Smooth muscle cell of the brain vasculature (primary cell): ENCODE data around the gene PRELID3B.
"Not testable (repeated sequence)": the region's sequence is repeated elsewhere in the genome, so short reads cannot be mapped to it uniquely, and the experiment has no call there.

Experiments
- DNase-seq: peaks from one replicate; pipeline ENCODE4 v3.0.0-alpha.2; 2012; ENCODE audit warnings: low read depth, low spot score

The PRELID3B gene

DNA sequence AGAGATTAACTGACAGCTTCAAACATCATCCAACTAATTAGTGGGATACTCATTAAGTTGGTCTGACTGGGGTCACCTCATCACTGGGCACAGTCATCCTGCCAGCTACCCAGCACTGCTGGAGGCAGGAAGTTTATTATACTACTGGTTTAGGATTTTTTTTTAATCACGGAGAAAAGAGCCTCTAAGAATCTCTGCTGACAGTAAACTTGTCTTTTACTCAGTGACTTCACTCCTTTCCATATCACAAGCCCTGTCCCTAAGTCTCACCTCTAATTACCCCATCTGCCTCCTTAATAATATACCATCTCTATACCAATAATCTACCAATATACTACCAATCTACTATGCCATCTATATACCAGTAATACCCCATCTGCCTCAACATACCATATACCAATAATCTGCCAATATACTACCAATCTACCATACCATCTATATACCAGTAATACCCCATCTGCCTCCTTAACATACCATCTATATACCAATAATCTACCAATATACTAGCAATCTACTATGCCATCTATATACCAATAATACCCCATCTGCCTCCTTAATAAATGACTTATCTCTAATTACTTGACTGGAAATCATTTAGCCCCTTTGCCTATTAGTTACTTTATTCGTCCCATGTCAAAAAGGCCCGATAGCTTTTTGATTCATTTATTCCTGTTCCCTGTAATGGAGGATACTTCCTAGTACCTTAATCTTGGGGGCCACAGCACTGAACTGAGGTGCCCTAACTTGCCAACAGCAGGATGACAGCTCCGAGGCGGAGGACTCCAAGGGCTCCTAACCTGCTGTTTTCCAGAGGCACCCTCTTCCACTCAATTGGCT, 15.5 kb downstream of the PRELID3B start:
- no peak for DNase-seq

DNA sequence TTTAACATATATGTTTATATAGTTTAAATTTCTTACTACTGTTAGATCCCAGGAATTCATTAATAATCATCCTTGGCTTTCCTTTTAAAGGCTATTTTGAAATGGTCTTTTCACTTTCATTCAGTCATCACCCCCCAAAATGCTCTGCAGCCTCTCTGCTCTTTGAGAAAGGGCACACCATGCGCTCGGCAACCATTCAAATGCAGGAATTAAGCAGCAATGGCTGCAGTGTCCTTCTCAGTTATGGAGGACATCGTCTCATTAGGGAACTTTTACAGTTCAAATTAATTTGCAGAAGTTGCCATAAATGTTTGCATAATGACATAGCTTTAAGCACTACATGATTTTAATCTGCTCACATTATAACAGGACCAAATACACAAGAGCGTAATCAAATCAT, 17.1 kb downstream of the PRELID3B start:
- no peak for DNase-seq

DNA sequence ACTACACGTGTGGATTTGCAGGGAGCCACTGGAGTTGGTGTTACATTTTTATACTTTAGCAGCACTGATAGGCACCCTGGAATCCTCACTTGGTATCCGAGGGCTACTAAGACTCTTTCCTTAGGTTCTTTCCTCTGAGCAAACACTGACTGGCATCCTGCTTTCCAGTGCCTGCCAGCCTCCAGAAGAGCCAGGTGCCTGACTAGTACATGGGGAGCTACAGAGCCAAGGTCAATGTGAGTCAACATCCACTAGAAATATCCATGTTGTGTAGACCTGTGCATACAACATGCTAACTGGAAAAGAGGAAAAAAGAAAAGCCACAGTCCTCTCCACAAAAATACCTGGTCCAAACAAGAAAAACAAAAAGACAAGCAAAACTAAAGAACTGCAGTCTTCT, 17.5 kb downstream of the PRELID3B start:
- DNase-seq, result no peak

DNA sequence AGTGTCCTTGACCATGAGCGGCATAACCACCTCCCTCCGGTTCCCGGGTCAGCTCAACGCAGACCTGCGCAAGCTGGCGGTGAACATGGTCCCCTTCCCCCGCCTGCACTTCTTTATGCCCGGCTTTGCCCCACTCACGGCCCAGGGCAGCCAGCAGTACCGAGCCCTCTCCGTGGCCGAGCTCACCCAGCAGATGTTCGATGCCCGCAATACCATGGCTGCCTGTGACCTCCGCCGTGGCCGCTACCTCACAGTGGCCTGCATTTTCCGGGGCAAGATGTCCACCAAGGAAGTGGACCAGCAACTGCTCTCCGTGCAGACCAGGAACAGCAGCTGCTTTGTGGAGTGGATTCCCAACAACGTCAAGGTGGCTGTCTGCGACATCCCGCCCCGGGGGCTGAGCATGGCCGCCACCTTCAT, 18.5 kb downstream of the PRELID3B start:
- no peak for DNase-seq

DNA sequence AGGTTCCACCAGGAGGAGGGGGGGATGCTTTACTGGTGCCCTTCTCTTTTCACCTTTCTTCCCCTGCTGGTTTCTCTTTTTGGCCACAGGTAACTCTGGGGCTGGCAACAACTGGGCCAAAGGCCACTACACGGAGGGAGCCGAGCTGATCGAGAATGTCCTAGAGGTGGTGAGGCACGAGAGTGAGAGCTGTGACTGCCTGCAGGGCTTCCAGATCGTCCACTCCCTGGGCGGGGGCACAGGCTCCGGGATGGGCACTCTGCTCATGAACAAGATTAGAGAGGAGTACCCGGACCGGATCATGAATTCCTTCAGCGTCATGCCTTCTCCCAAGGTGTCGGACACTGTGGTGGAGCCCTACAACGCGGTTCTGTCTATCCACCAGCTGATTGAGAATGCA, 19.0 kb downstream of the PRELID3B start:
- no peak for DNase-seq

DNA sequence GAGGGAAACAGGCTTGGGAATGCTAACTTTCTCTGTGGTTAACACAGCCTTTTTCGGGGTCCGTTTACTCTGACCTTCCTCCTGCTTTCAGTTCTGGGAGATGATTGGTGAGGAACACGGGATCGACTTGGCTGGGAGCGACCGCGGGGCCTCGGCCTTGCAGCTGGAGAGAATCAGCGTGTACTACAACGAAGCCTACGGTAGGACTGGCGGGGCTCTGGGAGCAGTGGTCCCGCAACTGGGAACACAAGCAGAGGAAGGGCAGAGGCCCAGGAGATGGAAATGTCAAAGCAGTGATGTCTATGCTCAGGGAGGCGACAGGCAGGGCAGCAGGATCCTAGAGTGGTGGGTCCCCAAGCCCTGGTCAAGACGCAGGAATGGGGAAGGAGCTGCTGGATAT, 19.8 kb downstream of the PRELID3B start:
- no peak for DNase-seq

DNA sequence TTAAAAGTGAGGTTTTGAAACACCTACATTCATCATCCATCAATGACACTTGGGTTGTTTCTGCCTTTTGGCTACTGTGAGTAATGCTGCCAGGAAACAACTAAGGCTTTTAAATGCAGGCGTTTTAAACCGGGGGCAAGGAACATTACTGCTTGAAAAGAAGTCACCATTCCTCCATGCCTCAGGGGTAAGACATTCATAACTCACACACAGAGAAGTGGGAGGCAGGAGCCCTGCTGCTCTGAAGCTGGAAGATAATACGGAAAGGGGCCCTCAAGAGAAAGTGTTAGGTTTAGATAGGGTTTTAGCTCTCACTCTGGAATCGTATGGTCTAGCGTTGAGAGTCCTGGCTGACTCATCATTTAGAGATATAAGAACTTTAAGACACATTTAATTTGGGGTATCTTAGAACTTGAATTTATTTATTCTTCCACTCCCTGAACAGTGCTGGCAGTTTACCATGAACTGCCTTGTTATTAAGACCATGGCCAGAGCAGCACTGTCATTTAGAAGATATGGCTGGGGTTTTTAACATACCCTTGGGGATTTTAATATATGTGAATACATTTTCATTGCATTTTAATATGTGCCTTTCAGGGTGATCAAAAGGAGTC, 21.5 kb downstream of the PRELID3B start:
- no peak for DNase-seq

DNA sequence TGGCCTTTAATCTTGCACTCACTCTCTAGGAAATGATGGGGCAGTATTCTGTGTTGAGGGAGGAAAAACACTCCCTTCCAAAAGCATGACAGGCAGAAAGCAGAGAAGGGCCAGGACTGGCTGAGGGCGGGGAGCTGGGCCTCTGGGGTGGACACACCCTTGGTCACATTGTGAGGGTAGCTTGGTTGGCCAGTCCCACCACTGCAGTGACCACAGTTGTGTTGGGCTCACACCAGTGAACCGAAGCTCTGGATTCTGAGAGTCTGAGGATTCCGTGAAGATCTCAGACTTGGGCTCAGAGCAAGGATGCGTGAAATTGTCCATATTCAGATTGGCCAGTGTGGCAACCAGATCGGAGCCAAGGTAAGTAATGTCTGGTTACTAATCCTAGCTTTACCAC, 23.4 kb downstream of the PRELID3B start, which contains the start of gene TUBB1:
TUBB1 (plus strand) TSS at position 213 of the 400 bp plus-strand sequence; CDS start at position 307, 94 bp downstream.
- no peak for DNase-seq

DNA sequence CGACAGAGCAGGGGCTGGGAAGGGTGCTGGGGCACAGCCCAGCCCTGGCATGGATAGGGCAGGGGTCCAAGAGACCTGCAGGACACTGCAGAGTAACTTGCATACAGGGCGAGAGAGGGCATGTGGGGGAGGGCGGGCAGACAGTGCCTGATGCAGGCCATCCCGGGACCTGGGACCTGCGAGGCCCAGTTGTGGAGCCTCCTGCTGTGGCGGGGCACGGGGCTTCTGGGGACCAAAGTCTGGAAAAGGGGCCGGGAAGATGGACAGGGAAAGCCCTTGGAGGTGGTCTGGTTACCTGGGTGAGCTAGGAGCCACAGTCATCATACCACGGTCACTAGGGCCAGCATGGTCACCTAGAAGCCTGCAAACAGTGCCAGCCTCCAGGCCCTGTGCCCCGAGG, 23.8 kb downstream of the PRELID3B start:
- no peak for DNase-seq

DNA sequence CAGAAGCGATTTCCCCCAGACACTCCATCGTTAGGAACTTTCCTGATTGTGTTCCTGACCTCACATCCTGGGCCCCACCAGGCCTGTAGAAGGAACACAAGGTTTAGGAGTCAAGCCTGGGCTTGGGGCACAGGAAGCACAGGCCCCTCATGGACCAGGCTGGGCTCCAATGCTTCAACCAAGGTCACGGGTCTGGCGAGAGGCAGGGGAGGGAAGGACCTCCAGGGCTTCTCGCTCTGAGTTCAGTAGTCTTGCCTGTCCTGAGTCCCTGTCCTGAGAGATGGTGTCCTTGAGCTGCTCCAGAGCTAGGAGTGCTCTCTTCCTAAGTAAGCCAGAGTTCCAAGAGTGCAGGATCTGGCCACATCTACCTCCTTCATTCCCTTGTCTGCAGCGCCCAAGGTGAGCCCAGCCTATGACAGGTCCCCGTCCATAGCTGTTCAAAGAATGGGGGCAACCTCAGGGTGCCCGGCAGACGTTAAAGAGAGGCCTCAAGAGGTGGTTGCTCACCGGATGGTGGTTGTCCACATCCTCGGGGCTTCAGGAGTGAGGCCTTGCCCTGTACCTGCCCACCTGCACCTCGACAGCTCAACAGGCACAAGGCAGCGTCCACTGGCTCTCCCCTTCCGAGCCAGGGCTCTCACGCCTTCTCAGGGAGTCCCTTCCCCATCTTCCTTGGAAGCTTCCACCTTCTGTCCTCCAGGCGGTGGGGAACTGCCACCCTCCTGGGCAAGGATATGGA, 24.9 kb downstream of the PRELID3B start:
- no peak for DNase-seq

DNA sequence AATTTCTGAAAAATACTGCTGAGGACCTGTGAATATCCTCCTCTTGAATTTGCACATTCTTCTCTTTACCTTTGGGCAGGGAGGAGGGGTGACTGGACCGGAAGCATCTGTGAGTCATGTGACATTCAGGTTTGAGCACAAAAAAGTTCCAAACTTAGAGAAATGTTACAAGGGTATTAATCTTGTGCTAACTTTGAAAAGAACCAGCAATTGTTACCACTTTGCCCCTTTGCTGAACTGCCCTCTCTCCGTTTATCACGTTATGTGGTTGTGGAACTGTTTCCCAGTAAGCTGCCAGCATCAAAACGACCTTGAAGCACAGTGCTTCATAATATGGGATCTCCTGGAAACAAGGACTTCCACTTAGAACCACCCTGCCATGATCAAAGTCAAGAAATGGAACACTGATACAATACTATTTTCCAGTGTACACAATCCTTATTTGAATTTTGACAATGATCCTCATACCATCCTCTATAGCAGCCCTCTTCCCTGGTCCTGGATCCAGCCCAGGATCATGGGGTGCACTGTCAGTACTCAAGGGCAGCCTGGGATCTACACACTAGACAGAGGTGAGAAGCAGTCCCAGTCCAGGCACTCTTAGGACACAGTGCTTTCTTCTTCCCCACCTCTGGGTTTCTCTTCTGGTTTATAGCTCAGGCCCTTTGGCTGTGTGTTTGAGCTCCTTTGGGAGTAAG, 25.6 kb downstream of the PRELID3B start:
- DNase-seq, result no peak

DNA sequence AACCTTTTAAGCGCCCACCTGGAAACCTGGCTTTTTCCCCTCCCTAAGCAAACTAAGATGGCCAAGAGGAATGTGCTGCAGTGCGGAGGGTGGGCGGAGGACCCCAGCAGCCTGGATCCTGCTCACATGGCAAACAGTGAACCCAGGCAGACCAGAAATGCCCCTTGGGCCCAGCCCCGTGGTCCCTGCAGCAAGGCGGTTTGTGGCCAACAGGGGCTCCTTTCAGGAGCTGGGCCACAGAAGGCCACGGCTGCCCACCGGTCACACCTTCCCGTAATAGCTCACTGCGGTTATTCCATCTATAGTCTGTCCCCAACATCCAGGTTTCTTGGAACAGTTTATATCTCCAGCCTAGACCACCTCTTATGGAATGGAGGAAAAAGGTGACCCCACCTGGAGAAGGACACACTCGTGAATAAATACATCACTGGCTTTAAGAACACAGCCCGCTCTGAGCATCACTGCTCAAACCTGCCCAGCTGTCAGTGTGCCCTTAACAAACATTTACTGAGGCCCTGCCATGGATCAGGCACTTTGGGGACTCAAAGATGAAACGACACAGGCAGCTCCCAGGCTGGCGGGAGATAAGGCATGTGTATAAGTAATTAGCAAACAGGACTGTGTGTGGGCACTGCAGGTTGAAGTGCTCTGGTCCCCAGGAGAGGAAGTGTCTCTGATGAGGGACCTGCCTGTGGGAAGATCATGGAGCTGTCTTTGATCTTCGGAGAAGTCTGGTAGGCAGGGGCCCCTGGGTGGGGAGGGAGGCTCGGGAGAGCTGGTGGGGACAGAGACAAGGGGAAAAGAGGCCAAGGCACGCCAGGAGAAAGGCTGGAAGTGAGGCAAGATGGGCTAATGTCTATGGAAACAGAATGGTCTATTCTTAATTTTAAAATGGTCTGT, 26.5 kb downstream of the PRELID3B start:
- DNase-seq, result no peak

DNA sequence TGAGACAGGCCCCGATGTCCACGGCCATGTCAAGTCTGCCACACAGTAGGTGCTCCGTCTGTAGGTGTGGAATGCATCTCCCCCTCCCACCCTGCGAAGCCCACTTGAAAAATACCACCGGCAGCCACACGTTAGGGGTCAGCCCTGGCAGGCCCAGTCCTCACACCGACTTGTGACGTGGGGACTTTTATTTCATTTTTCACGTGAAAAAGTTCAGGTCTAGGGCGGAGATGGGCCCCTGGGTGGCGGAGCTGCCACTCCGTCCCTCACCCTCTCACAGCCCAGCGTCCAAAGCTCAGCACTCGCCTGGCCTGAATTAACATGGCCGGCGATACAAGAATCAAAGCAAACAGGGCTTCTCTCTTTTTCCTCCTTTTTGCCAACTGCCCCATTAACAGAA, 27.2 kb downstream of the PRELID3B start:
- DNase-seq, result no peak

DNA sequence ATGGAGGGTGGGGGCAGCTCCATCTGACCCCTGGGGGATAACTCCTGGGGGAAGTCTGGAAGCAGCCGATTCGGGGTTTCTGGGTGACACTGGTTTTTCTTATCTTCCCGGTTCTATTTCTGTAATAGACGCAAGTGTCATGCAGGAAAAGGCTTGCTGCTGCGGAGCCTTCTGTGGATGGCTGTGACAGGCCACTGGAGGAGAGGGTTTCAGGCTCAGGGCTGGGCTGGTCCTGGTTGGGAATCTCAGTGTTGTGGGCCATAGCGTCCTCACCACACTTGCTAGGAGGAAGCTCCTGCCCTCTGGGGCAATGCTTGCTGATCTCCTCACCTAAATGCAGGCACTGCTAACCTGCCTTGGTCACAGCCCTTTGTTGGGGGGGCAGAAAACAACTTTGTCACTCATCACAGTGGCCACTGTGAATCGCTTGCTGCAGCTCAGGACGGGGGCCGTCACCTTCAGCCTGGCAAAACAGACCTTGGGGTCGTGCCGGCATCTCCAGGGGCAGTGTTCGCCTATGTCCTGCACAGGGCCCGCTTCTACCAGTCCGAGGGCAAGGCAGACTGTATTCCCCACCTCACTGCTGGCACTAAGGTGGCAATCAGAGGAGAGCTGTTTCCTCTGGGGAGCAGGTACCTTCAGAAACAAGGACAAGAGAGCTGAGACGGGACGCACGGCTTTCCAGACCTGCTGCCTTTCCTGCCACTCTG, 27.8 kb downstream of the PRELID3B start:
- no peak for DNase-seq

DNA sequence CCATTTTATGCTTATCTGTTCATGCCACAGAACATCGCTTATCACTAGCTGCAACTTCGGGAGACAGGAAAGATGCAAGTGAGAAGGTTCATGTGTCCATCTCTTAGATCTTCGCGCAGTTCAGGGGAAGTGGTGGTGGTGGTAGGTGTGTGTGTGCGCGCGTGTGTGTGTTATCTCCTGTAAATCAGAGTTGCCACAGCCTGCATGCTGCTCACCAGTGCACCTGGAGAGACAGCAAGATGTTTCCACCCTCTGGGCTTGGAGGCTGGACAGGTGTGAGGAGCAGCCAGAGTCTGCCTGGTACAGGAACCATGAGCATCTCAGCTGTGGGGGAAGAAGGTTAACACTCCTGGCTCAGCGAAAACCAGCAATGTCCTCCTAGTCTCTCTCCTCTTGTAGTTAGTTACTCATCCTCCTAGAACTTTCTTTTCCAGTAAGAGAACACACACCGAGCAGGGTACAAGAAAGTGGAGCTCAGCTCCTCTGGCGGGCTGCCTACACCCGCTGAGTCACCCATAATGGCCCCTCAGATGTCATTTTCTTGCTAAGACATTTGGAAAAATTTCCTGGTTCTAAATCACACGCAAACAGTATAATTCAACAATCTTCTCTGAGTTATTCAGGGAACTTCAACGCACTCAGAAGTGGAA, 28.5 kb downstream of the PRELID3B start:
- no peak for DNase-seq

DNA sequence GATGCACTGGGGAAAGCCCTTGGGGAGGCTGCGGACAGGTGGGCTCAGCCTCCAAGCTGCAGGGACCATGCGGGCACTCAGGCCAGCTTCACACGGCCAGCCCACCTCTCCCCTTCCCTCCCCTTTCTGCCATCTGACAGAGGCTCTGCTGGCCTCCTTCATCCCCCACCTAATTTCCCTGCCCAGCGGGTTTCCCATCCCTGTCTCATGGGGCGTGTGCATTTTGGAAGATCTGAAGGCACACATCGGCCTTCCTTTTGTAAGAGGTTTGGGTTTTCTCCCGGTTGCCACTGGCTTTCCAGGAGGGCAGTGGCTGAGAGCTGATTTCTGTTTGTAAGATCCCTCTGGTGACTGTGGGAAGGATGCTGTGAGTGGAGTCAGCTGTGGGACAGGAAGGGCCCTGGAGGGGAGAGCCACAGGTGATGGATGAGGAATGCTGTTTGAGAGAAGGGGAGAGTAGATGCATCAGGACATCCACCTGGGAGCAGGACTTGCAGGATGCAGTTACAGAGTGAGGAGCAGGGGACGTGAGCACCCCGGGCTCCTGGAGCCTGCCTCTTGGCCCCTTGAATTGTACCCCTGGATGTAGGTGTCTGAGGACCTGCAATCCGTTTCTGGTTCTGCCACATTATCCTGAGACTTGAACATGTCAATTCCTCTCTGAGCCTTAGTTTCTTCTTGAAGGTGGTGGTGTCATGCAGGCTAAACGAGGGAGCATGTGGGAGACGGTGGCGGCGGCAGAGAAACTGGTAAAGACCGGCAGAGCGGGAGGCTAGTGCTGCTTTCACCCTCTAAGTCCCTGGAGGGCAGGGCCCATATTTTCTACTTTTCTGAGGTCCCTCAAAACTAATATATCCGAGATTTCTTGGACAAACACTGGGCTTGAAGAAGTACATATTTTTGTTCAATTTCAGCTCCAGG, 29.3 kb downstream of the PRELID3B start:
- DNase-seq, result no peak

DNA sequence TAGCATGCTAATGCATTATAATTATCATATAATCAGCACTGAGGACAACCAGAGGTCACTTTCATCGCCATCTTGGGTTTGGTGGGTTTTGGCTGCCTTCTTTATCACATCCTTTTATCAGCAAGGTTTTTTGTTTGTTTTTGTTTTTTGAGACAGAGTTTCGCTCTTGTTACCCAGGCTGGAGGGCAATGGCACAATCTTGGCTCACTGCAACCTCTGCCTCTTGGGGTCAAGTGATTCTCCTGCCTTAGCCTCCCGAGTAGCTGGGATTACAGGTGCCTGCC, 30.8 kb downstream of the PRELID3B start:
- DNase-seq, result not testable (repeated sequence)

DNA sequence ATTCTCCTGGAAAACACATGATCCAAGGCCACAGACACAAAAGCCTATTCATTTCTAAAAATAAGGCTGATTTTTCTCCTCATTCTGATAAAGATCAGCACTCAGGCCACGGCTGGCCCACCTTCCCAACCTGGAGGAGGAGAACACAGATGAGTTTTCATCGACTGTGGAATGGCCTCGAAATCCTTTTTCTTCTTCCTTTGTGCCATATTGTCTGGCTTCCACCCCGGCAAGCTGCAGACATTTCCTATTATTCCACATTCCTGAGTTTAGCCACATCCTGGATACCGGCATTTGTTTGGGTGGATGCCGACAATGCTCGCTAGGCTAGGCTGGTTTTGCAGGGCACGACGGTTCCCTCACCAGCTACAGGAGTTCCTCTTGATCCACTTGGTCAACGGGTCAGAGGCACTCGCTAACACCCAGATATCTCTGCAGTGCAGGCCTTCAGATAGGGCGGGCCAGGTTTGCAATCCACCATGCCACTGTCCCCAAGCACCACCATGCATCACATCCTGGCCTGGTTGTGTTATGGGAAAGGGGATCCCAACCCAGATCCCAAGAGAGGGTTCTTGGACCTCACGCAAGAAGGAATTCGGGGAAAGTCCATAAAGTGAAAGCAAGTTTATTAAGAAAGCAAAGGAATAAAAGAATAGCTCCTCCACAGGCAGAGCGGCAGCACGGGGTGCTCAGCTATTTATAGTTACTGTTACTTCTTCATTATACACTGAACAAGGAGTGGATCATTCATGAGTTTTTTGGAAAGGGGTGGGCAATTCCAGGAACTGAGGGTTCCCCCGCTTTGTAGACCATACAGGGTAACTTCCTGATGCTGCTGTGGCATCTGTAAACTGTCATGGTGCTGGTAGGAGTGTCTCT, 31.4 kb downstream of the PRELID3B start:
- peak; percentile 21 for DNase-seq
